ENCODE data around the gene CYTH1.

CYTH1 gene

DNA sequence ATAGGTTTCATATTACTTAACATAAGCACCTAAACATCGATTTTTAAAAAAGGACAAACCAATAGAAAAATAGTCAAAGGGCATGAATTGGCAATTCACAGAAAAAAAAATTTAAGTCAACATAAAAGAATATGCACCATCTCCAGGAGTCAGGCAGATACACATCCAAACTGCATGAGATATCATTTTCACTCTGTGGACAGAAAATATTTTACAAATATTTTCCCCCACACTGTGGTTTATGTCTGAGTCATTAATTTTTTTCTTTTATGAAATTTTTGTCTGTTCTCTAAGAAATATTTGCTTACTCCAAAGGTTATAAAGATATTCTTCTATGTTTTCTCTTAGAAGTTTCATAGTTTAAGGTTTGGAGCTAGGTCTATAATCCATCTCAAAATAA lies 130.5 kb downstream of the CYTH1 start:
- no peak for TF ChIP-seq FOXM1 (IDR thresholded peaks at IDR 0.05; ENCODE audit: borderline replicate concordance, low read depth)
- TF ChIP-seq TAF1 (IDR thresholded peaks at IDR 0.05; ENCODE audit: low read depth): no peak
- TF ChIP-seq CREB1 (IDR thresholded peaks at IDR 0.05; ENCODE audit: low read depth): no peak
- no peak for TF ChIP-seq USF1 (IDR thresholded peaks at IDR 0.05)
- TF ChIP-seq EGR1 (IDR thresholded peaks at IDR 0.05): no peak
- TF ChIP-seq, protein P1, sequence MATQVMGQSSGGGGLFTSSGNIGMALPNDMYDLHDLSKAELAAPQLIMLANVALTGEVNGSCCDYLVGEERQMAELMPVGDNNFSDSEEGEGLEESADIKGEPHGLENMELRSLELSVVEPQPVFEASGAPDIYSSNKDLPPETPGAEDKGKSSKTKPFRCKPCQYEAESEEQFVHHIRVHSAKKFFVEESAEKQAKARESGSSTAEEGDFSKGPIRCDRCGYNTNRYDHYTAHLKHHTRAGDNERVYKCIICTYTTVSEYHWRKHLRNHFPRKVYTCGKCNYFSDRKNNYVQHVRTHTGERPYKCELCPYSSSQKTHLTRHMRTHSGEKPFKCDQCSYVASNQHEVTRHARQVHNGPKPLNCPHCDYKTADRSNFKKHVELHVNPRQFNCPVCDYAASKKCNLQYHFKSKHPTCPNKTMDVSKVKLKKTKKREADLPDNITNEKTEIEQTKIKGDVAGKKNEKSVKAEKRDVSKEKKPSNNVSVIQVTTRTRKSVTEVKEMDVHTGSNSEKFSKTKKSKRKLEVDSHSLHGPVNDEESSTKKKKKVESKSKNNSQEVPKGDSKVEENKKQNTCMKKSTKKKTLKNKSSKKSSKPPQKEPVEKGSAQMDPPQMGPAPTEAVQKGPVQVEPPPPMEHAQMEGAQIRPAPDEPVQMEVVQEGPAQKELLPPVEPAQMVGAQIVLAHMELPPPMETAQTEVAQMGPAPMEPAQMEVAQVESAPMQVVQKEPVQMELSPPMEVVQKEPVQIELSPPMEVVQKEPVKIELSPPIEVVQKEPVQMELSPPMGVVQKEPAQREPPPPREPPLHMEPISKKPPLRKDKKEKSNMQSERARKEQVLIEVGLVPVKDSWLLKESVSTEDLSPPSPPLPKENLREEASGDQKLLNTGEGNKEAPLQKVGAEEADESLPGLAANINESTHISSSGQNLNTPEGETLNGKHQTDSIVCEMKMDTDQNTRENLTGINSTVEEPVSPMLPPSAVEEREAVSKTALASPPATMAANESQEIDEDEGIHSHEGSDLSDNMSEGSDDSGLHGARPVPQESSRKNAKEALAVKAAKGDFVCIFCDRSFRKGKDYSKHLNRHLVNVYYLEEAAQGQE (IDR thresholded peaks at IDR 0.05; ENCODE audit: low read depth): no peak
- no peak for TF ChIP-seq TEAD4 (IDR thresholded peaks at IDR 0.05)
- no peak for TF ChIP-seq RAD21 (IDR thresholded peaks at IDR 0.05; ENCODE audit: low read depth)
- TF ChIP-seq CEBPB (IDR thresholded peaks at IDR 0.05): no peak
- TF ChIP-seq, protein P2, sequence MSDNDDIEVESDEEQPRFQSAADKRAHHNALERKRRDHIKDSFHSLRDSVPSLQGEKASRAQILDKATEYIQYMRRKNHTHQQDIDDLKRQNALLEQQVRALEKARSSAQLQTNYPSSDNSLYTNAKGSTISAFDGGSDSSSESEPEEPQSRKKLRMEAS (IDR thresholded peaks at IDR 0.05): no peak
- TF ChIP-seq EP300 (IDR thresholded peaks at IDR 0.05; ENCODE audit: borderline replicate concordance): no peak
- no peak for TF ChIP-seq YY1 (IDR thresholded peaks at IDR 0.05; ENCODE audit: low read depth)
- TF ChIP-seq TCF12 (IDR thresholded peaks at IDR 0.05; ENCODE audit: low read depth): no peak
- no peak for TF ChIP-seq NFIC (IDR thresholded peaks at IDR 0.05)
- TF ChIP-seq ZBTB7A (IDR thresholded peaks at IDR 0.05; ENCODE audit: low read depth): no peak

DNA sequence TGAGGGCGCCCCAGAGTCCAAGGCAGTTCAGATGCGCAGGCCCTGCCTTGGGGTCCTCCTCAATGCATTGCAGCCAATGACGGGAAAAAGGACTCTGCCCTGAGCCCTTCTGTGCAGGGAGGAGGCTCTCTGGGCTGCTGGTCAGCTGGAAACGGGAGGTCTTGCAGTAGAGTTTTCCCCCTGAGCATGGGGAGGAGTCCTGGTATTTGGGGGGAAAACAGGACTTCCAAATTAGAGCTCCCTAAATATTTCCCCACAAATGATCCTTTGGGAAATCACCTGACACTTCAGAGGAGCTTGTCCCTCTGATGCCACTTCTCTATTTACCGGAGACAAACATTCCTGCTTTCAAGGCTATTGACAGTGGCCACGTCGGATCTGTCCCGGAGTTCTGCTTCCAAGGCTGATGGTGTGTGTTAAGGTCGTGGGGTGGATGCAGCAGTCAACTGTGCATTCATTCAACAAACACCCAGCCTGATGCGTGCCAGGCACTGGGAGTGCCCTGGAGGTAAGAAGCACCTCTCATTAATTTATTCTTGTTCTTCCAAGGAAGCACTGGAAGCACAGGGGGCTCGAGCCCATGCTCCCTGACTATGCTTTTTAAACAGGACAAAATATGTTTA lies 131.9 kb downstream of the CYTH1 start:
- TF ChIP-seq TEAD4 (IDR thresholded peaks at IDR 0.05) (no peak), TAF1 (IDR thresholded peaks at IDR 0.05; ENCODE audit: low read depth) (no peak), FOXM1 (IDR thresholded peaks at IDR 0.05; ENCODE audit: borderline replicate concordance, low read depth) (no peak), EGR1 (IDR thresholded peaks at IDR 0.05) (no peak), ZBTB7A (IDR thresholded peaks at IDR 0.05; ENCODE audit: low read depth) (no peak)
- TF ChIP-seq, protein P1 (IDR thresholded peaks at IDR 0.05; ENCODE audit: low read depth): no peak

- TF ChIP-seq TEAD4 (IDR thresholded peaks at IDR 0.05) (no peak), RAD21 (IDR thresholded peaks at IDR 0.05; ENCODE audit: low read depth) (no peak), CREB1 (IDR thresholded peaks at IDR 0.05; ENCODE audit: low read depth) (no peak), TAF1 (IDR thresholded peaks at IDR 0.05; ENCODE audit: low read depth) (no peak)
Measured at GRCh38 chr17:78648293-78648692, 133.8 kb downstream of the CYTH1 start.

DNA sequence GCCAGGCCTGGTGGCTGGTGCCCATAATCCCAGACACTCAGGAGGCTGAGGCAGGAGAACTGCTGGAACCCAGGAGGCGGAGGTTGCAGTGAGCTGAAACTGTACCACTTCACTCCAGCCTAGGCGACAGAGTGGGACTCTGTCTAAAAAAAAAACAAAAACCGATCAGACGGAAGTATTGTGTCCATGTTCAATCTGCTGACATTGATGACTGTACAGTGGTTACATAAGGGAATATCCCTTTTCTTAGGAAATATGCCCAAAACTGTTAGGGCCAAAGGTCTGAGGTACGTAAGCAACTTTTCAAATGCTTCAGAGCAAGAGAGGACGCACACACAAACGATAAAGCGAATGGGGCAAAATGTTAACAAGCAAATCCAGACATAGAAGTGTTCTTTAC lies 135.0 kb downstream of the CYTH1 start:
- no peak for TF ChIP-seq TEAD4 (IDR thresholded peaks at IDR 0.05)
- no peak for TF ChIP-seq RAD21 (IDR thresholded peaks at IDR 0.05; ENCODE audit: low read depth)
- TF ChIP-seq YY1 (IDR thresholded peaks at IDR 0.05; ENCODE audit: low read depth): no peak
- no peak for TF ChIP-seq EGR1 (IDR thresholded peaks at IDR 0.05)
- no peak for TF ChIP-seq EP300 (IDR thresholded peaks at IDR 0.05; ENCODE audit: borderline replicate concordance)
- TF ChIP-seq, protein P1 (IDR thresholded peaks at IDR 0.05; ENCODE audit: low read depth): no peak
- TF ChIP-seq, protein P2 (IDR thresholded peaks at IDR 0.05): no peak
- TF ChIP-seq FOXM1 (IDR thresholded peaks at IDR 0.05; ENCODE audit: borderline replicate concordance, low read depth): no peak
- TF ChIP-seq TCF12 (IDR thresholded peaks at IDR 0.05; ENCODE audit: low read depth): no peak
- no peak for TF ChIP-seq NFIC (IDR thresholded peaks at IDR 0.05)
- no peak for TF ChIP-seq CEBPB (IDR thresholded peaks at IDR 0.05)
- no peak for TF ChIP-seq TAF1 (IDR thresholded peaks at IDR 0.05; ENCODE audit: low read depth)

All from Ishikawa (cell line).